Left ventricle myocardium inferior (tissue), 1 donor: ENCODE measurements around the gene ATP13A3. TPM values are rescaled to one million over a fixed set of nuclear protein-coding genes. Genes with fewer than 3 reads are reported as not detected.

ENCODE experiments used
- DNase-seq: peaks from one replicate; pipeline ENCODE4 v3.0.0-alpha.2; 2020
- H3K27ac ChIP-seq: fragments of 200-600 bp; replicated peaks from 2 replicates; pipeline ENCODE4 v1.8.0; 2021
- H3K27me3 ChIP-seq: fragments of 200-600 bp; 2 replicates; pipeline ENCODE4 v1.8.0; 2021; ENCODE audit warnings: low read depth
- H3K36me3 ChIP-seq: fragments of 200-600 bp; 2 replicates; pipeline ENCODE4 v1.8.0; 2021
- H3K4me1 ChIP-seq: fragments of 200-600 bp; 2 replicates; pipeline ENCODE4 v1.8.0; 2021
- H3K4me3 ChIP-seq: fragments of 200-600 bp; 2 replicates; pipeline ENCODE4 v1.8.0; 2021; ENCODE audit warnings: mild to moderate bottlenecking, moderate library complexity
- H3K9me3 ChIP-seq: fragments of 200-600 bp; replicated peaks from 2 replicates; pipeline ENCODE4 v1.8.0; 2021
- CTCF ChIP-seq: fragments of 200-600 bp; IDR thresholded peaks from 2 replicates; pipeline ENCODE4 v1.8.0; 2021; ENCODE audit warnings: antibody characterized with exemption, mild to moderate bottlenecking, borderline replicate concordance
- intact Hi-C: fragments of 100-400 bp; cut with micrococcal nuclease; formaldehyde crosslinking; loops from one replicate; pipeline ENCODE4 v1.11.0; 2022
- total RNA-seq: library from RNA; stranded (reverse); fragmentation: NEBNext Ultra II Directional; extraction: Animal tissue kit (Norgen Biotek cat#: 25700); gene quantifications from one replicate; pipeline ENCODE4 v1.2.1, GENCODE V29; 2021
- donor health status: DM: no; HTN: yes; CAD: no; lungs with severe emphysema.

The ATP13A3 gene
- total RNA-seq, 1 donor from 2014 or later: 99.2 TPM

DNA sequence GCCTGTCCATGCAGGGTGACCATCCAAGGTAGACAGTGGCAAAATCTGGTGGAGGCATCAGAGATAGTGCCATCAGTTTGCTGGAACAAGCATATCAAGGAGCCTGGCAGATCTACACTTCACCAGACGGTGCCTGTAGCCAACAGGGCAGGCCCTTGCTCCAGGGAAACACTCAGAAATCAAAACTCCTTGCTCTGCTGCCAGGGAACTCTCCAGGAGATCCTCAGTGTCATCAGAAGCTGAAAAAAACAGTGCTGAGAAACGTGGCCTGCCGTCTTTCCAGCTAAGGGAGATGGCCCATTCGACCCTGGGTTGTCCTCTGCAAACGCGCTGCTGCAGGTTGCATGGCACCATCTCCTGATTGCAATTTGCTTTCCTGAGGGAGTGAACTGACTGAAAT lies 30.5 kb upstream of the ATP13A3 start:
- H3K9me3 ChIP-seq: no peaks in the 10 kb centered on the region
- no peaks in the 10 kb centered on the region for H3K36me3 ChIP-seq
- DNase-seq: no peak
- no peak for TF ChIP-seq CTCF
- no peaks in the 10 kb centered on the region for H3K27me3 ChIP-seq
- H3K4me1 ChIP-seq: peaks cover 12% of the 10 kb centered on the region
- no peak overlapping the region for H3K4me3 ChIP-seq
- no peak overlapping the region for H3K27ac ChIP-seq
- intact Hi-C loops: no loop called here

DNA sequence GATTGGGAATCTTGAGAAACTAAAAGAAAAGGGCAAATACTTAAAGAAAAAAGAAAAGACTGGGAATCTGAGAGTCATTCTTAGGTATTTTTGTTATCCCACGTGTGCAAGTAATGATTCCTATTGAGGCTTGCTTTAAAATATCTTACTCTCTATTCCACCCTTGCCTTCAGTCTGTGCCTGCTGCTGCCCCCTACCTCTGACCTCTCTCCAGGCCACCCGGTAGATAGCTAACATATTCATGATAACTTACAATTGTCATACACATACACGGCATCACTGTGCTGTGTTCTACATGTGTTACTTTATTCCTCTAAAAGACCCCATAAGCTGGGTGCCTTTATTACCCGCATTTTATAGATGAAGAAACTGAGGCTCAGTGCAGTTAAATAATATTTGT lies 27.8 kb upstream of the ATP13A3 start:
- DNase-seq: no peak
- Histone ChIP-seq H3K27me3 (no peaks in the 10 kb centered on the region), H3K9me3 (no peaks in the 10 kb centered on the region), H3K27ac (no peak overlapping the region), H3K4me3 (no peak overlapping the region), H3K36me3 (no peaks in the 10 kb centered on the region), H3K4me1 (no peaks in the 10 kb centered on the region)
- TF ChIP-seq CTCF: no peak
- intact Hi-C loops: no loop called here

- intact Hi-C loops: no loop called here
- no peak overlapping the region for H3K4me3 ChIP-seq
- H3K27ac ChIP-seq: no peak overlapping the region
- no peak for DNase-seq
- H3K27me3 ChIP-seq: no peaks in the 10 kb centered on the region
- H3K9me3 ChIP-seq: no peaks in the 10 kb centered on the region
- no peak for TF ChIP-seq CTCF
- peaks cover 9% of the 10 kb centered on the region for H3K4me1 ChIP-seq
- H3K36me3 ChIP-seq: no peaks in the 10 kb centered on the region
These were observed 26.2 kb upstream of the ATP13A3 start for GRCh38 chr3:194512895-194513601.

DNA sequence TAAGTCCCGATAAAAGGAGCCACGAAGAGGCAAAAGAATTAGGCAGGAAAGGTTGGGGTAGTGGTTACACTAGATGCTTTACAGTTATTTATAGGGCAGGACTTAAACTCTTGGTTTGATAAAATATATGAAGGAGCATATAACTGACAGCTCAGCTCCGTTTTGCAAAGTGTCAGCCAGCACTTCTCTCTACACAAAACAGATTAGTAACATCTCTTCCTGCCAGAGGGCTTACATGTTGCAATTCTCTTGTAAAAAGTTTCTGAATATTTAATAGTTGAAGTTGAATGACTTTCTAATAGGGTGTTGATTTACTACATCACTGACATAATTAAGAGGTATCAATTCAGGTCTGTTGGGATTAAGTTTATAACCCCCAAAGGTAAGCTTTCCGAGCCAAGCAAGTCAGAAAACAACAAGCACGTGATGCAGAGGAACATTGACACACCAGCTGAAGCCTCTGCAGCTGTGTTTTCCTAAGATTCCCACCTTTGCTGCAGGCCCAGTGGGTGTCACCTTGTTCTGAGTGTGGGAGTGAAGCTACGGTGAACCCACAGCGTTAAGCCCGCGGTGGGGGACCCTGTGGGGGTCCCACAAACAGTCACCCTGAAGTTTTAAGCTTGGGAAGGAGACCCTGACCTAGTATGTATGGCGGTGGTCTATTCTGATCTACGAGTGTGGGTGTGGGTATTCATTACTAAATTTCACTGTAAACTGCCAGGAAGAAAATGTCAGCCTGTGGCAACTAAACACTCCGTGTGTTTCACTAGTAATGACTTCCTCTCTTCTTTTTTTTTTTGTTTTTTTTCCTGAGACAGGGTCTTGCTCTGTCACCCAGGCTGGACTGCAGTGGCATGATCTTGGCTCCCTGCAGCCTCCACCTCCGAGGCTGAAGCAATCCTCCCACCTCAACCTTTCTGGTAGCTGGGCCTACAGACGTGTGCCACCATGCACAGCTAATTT lies 22.0 kb upstream of the ATP13A3 start:
- Histone ChIP-seq H3K27me3 (no peaks in the 10 kb centered on the region), H3K4me1 (peaks cover 11% of the 10 kb centered on the region), H3K36me3 (no peaks in the 10 kb centered on the region), H3K4me3 (no peak overlapping the region), H3K27ac (no peak overlapping the region), H3K9me3 (no peaks in the 10 kb centered on the region)
- intact Hi-C loops: no loop called here
- no peak for TF ChIP-seq CTCF
- DNase-seq: no peak

- Histone ChIP-seq H3K4me1 (peaks cover 11% of the 10 kb centered on the region), H3K27ac (no peak overlapping the region), H3K36me3 (no peaks in the 10 kb centered on the region), H3K4me3 (no peak overlapping the region), H3K9me3 (no peaks in the 10 kb centered on the region), H3K27me3 (no peaks in the 10 kb centered on the region)
- no peak for TF ChIP-seq CTCF
- no peak for DNase-seq
- intact Hi-C loops: no loop called here
These were observed 20.8 kb upstream of the ATP13A3 start for GRCh38 chr3:194507571-194507970.
